ENCODE results near the gene PRRX2. TPM values are rescaled to one million over a fixed set of nuclear protein-coding genes. Genes with fewer than 3 reads are reported as not detected.
A peak's percentile ranks its signal among the peaks of the same experiment; 100 is the strongest.
"Not testable (repeated sequence)": the region's sequence is repeated elsewhere in the genome, so short reads cannot be mapped to it uniquely, and the experiment has no call there.

The PRRX2 gene
- polyA plus RNA-seq, 4 donors = 0.98 to 2.6 (median 1.5) TPM

- no peak for DNase-seq (ENCODE audit: low read depth in 4 of 4, low spot score in 3 of 4)
Observed at GRCh38 chr9:129635099-129636065, 30.1 kb upstream of the PRRX2 start.

GRCh38 chr9:129636343-129636742, 29.1 kb upstream of the PRRX2 start:
- not testable (repeated sequence) for DNase-seq (ENCODE audit: low read depth in 4 of 4, low spot score in 3 of 4)

GRCh38 chr9:129637102-129637501, 28.3 kb upstream of the PRRX2 start:
- no peak for DNase-seq (ENCODE audit: low read depth in 4 of 4, low spot score in 3 of 4)

GRCh38 chr9:129637673-129638439, 27.6 kb upstream of the PRRX2 start:
- no peak for DNase-seq (ENCODE audit: low read depth in 4 of 4, low spot score in 3 of 4)

- DNase-seq (ENCODE audit: low read depth in 4 of 4, low spot score in 3 of 4) = no peak
Observed at GRCh38 chr9:129639034-129639630, 26.3 kb upstream of the PRRX2 start.

GRCh38 chr9:129639756-129640085, 25.7 kb upstream of the PRRX2 start:
- no peak for DNase-seq (ENCODE audit: low read depth in 4 of 4, low spot score in 3 of 4)

- no peak for DNase-seq (ENCODE audit: low read depth in 4 of 4, low spot score in 3 of 4)
Observed at GRCh38 chr9:129640086-129640870, 25.2 kb upstream of the PRRX2 start.

- no peak for DNase-seq (ENCODE audit: low read depth in 4 of 4, low spot score in 3 of 4)
Observed at GRCh38 chr9:129640871-129641749, 24.3 kb upstream of the PRRX2 start.

- DNase-seq (ENCODE audit: low read depth in 4 of 4, low spot score in 3 of 4) = peak; percentile 91 to 95 (median 93)
Observed at GRCh38 chr9:129641750-129642585, 23.5 kb upstream of the PRRX2 start, which contains the start of gene ASB6. Gene ASB6, minus strand, starts transcription at chr9:129642151. Its CDS starts 152 bp downstream, at chr9:129641999.

GRCh38 chr9:129643706-129644105, 21.7 kb upstream of the PRRX2 start:
- no peak for DNase-seq (ENCODE audit: low read depth in 4 of 4, low spot score in 3 of 4)

GRCh38 chr9:129644365-129644764, 21.1 kb upstream of the PRRX2 start:
- no peak for DNase-seq (ENCODE audit: low read depth in 4 of 4, low spot score in 3 of 4)

- DNase-seq (ENCODE audit: low read depth in 4 of 4, low spot score in 3 of 4) = no peak
Observed at GRCh38 chr9:129644902-129645301, 20.5 kb upstream of the PRRX2 start.

GRCh38 chr9:129646252-129646651, 19.2 kb upstream of the PRRX2 start:
- DNase-seq (ENCODE audit: low read depth in 4 of 4, low spot score in 3 of 4) = no peak

GRCh38 chr9:129646654-129647053, 18.8 kb upstream of the PRRX2 start:
- no peak for DNase-seq (ENCODE audit: low read depth in 4 of 4, low spot score in 3 of 4)

GRCh38 chr9:129647635-129648034, 17.8 kb upstream of the PRRX2 start:
- DNase-seq (ENCODE audit: low read depth in 4 of 4, low spot score in 3 of 4) = no peak

- no peak for DNase-seq (ENCODE audit: low read depth in 4 of 4, low spot score in 3 of 4)
Observed at GRCh38 chr9:129648092-129648763, 17.2 kb upstream of the PRRX2 start.

GRCh38 chr9:129648764-129649115, 16.7 kb upstream of the PRRX2 start:
- DNase-seq (ENCODE audit: low read depth in 4 of 4, low spot score in 3 of 4) = no peak

Measured in left renal pelvis (tissue), 4 donors.